Measurements from ENCODE around the gene CEP41. TPM values are rescaled to one million over a fixed set of nuclear protein-coding genes. Genes with fewer than 3 reads are reported as not detected.

CEP41 gene
- total RNA-seq, 2 experiments from 2014 or later, result 3.3 to 4.8 TPM

- Histone ChIP-seq H3K27ac (ENCODE audit: low read depth in 1 of 2, low read length in 2 of 2) (no peak overlapping the region), H3K36me3 (ENCODE audit: insufficient read depth, low read length) (no peaks in the 10 kb centered on the region), H3K4me1 (ENCODE audit: insufficient read depth, low read length) (peaks cover 12% of the 10 kb centered on the region), H3K4me3 (ENCODE audit: low read length) (no peak overlapping the region), H3K27me3 (ENCODE audit: control insufficient read depth in 1 of 2, insufficient read depth in 2 of 2, low read length in 2 of 2) (no peaks in the 10 kb centered on the region), H3K9me3 (ENCODE audit: control insufficient read depth in 1 of 2, insufficient read depth in 1 of 2, low read length in 2 of 2) (no peaks in the 10 kb centered on the region)
- Mint-ChIP-seq H3K36me3 (ENCODE audit: low read depth) (peaks cover 33% of the 10 kb centered on the region), H3K9me3 (no peaks in the 10 kb centered on the region), H3K4me3 (no peak overlapping the region), H3K4me1 (ENCODE audit: low read depth) (peaks cover 37% of the 10 kb centered on the region), H3K27ac (no peak overlapping the region), H3K27me3 (no peaks in the 10 kb centered on the region)
- DNase-seq (no peak), ATAC-seq (ENCODE audit: poor library complexity) (no peak)
- CTCF ChIA-PET, result interaction anchor here (0.7 kb wide), 1 partner anchor 88 kb away, joined by 3 read pairs; no protein-coding TSS in a partner anchor
- POLR2A ChIA-PET, result no interaction called here
- intact Hi-C loops (cut with DNase I, micrococcal nuclease), result no loop called here
- no peak for TF ChIP-seq CTCF (IDR thresholded peaks at IDR 0.05)
These were observed 43.6 kb downstream of the CEP41 start for GRCh38 chr7:130397051-130397757.

- DNase-seq, result no peak
- ATAC-seq (ENCODE audit: poor library complexity), result no peak
- peak overlapping the region; percentile 58 for H3K27ac Mint-ChIP-seq
These were observed 44.7 kb downstream of the CEP41 start for GRCh38 chr7:130396109-130396508.

GRCh38 chr7:130395421-130395820 lies 45.4 kb downstream of the CEP41 start:
- H3K9me3 Mint-ChIP-seq, result no peaks in the 10 kb centered on the region
- CTCF ChIA-PET, result no interaction called here
- H3K4me1 Mint-ChIP-seq (ENCODE audit: low read depth), result peaks cover 41% of the 10 kb centered on the region
- POLR2A ChIA-PET, result no interaction called here
- no peaks in the 10 kb centered on the region for H3K27me3 ChIP-seq (ENCODE audit: control insufficient read depth in 1 of 2, insufficient read depth in 2 of 2, low read length in 2 of 2)
- TF ChIP-seq CTCF (IDR thresholded peaks at IDR 0.05), result no peak
- peak overlapping the region; percentile 82 for H3K27ac Mint-ChIP-seq
- no peak overlapping the region for H3K27ac ChIP-seq (ENCODE audit: low read depth in 1 of 2, low read length in 2 of 2)
- H3K9me3 ChIP-seq (ENCODE audit: control insufficient read depth in 1 of 2, insufficient read depth in 1 of 2, low read length in 2 of 2), result no peaks in the 10 kb centered on the region
- no peaks in the 10 kb centered on the region for H3K27me3 Mint-ChIP-seq
- H3K4me1 ChIP-seq (ENCODE audit: insufficient read depth, low read length), result peaks cover 12% of the 10 kb centered on the region
- ATAC-seq (ENCODE audit: poor library complexity) (no peak), DNase-seq (no peak)
- intact Hi-C loops (cut with DNase I, micrococcal nuclease), result no loop called here
- H3K4me3 ChIP-seq (ENCODE audit: low read length), result no peak overlapping the region
- H3K4me3 Mint-ChIP-seq, result no peak overlapping the region
- peaks cover 22% of the 10 kb centered on the region for H3K36me3 Mint-ChIP-seq (ENCODE audit: low read depth)
- no peaks in the 10 kb centered on the region for H3K36me3 ChIP-seq (ENCODE audit: insufficient read depth, low read length)

More at GRCh38 chr7:130396109-130396508, 44.7 kb downstream of the CEP41 start:
- no peak for TF ChIP-seq CTCF (IDR thresholded peaks at IDR 0.05)
- Mint-ChIP-seq H3K36me3 (ENCODE audit: low read depth) (peaks cover 29% of the 10 kb centered on the region), H3K9me3 (no peaks in the 10 kb centered on the region), H3K4me3 (no peak overlapping the region), H3K4me1 (ENCODE audit: low read depth) (peaks cover 41% of the 10 kb centered on the region), H3K27me3 (no peaks in the 10 kb centered on the region)
- Histone ChIP-seq H3K27ac (ENCODE audit: low read depth in 1 of 2, low read length in 2 of 2) (no peak overlapping the region), H3K9me3 (ENCODE audit: control insufficient read depth in 1 of 2, insufficient read depth in 1 of 2, low read length in 2 of 2) (no peaks in the 10 kb centered on the region), H3K4me3 (ENCODE audit: low read length) (no peak overlapping the region), H3K36me3 (ENCODE audit: insufficient read depth, low read length) (no peaks in the 10 kb centered on the region), H3K27me3 (ENCODE audit: control insufficient read depth in 1 of 2, insufficient read depth in 2 of 2, low read length in 2 of 2) (no peaks in the 10 kb centered on the region), H3K4me1 (ENCODE audit: insufficient read depth, low read length) (peaks cover 12% of the 10 kb centered on the region)
- ChIA-PET CTCF (no interaction called here), POLR2A (interaction anchor here (0.6 kb wide), 1 partner anchor 35 kb away, joined by 3 read pairs; no protein-coding TSS in a partner anchor)
- intact Hi-C loops (cut with DNase I, micrococcal nuclease), result no loop called here
